Lower leg skin (tissue), 4 donors: ENCODE measurements around the gene ADAMTS17. TPM values are rescaled to one million over a fixed set of nuclear protein-coding genes. Genes with fewer than 3 reads are reported as not detected.
"Not testable (repeated sequence)": the region's sequence is repeated elsewhere in the genome, so short reads cannot be mapped to it uniquely, and the experiment has no call there.

ENCODE experiments used
- DNase-seq, 2 donors: peaks; one replicate each; pipeline ENCODE4 v3.0.0-alpha.2; 2019; ENCODE audit warnings: low spot score in 2 of 2
- H3K4me3 ChIP-seq: fragments of 200-600 bp; sonication (generic); 2 replicates; pipeline ENCODE4 v1.5.1; 2017; ENCODE audit warnings: mild to moderate bottlenecking, low read depth; ENCODE audit not compliant: poor library complexity, severe bottlenecking
- POLR2A ChIP-seq, 2 donors: fragments of 450-650 bp; IDR thresholded peaks; one replicate each; pipeline ENCODE4 v1.6.1; 2016 to 2017; ENCODE audit warnings: antibody characterized with exemption in 2 of 2, mild to moderate bottlenecking in 1 of 2, moderate library complexity in 1 of 2
- whole genome bisulfite sequencing, 2 donors: methylation state at CpG; one replicate each; pipeline ENCODE4 v1.1.5; 2018; 5-methylcytosine and 5-hydroxymethylcytosine counted together
- intact Hi-C: fragments of 100-400 bp; cut with DNase I; formaldehyde crosslinking; loops from one replicate; pipeline ENCODE4 v1.15.0; 2023; ENCODE audit warnings: low total_unique reads
- total RNA-seq, 4 donors: library from RNA; depleted of rRNA; stranded (reverse); fragments of >200 nt; gene quantifications; one replicate each; pipeline ENCODE4 v1.1.0, GENCODE V29; 2016
- TF ChIP-seq, protein P1 (sequence below), 3 donors: fragments of 450-650 bp; IDR thresholded peaks; one replicate each; pipeline ENCODE4 v1.5.1; 2016; ENCODE audit warnings: antibody characterized with exemption in 3 of 3, mild to moderate bottlenecking in 3 of 3, moderate library complexity in 2 of 3

Gene ADAMTS17
- total RNA-seq, 4 donors from 2014 or later, result 3.5 to 7.8 (median 3.9) TPM

- intact Hi-C loops, result no loop called here
- TF ChIP-seq, protein P1, sequence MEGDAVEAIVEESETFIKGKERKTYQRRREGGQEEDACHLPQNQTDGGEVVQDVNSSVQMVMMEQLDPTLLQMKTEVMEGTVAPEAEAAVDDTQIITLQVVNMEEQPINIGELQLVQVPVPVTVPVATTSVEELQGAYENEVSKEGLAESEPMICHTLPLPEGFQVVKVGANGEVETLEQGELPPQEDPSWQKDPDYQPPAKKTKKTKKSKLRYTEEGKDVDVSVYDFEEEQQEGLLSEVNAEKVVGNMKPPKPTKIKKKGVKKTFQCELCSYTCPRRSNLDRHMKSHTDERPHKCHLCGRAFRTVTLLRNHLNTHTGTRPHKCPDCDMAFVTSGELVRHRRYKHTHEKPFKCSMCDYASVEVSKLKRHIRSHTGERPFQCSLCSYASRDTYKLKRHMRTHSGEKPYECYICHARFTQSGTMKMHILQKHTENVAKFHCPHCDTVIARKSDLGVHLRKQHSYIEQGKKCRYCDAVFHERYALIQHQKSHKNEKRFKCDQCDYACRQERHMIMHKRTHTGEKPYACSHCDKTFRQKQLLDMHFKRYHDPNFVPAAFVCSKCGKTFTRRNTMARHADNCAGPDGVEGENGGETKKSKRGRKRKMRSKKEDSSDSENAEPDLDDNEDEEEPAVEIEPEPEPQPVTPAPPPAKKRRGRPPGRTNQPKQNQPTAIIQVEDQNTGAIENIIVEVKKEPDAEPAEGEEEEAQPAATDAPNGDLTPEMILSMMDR (IDR thresholded peaks at IDR 0.05), result no peak
- TF ChIP-seq POLR2A (IDR thresholded peaks at IDR 0.05), result no peak
- 81 to 83% methylated on average over 7 of the region's 7 CpGs for WGBS, 2 donors
These were observed 258.9 kb downstream of the ADAMTS17 start for GRCh38 chr15:100082761-100083402.

DNA sequence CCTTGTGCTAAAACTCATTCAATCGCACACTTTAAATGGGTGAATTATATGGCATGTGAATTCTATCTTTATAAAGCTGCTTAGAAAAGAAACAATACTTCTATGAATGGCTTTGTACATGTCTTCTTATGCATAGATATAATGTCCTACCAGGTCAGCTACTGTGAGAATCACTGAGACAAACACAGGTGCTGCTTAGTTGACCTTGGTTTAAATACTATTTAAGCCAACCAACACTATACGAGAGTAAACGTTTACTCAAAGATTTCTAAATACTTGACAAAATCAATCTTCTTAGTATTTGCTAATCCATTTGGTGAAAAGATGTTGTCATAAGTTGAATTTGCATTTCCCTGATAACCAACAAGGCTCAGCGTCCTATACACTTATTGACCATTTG lies 260.3 kb downstream of the ADAMTS17 start:
- intact Hi-C loops, result no loop called here
- no peak for DNase-seq
- no peak for TF ChIP-seq POLR2A (IDR thresholded peaks at IDR 0.05)
- TF ChIP-seq, protein P1 (IDR thresholded peaks at IDR 0.05), result no peak
- 95 to 96% methylated on average over 4 of the region's 4 CpGs for WGBS, 2 donors
- H3K4me3 ChIP-seq, result no peak overlapping the region

More at GRCh38 chr15:100082761-100083402, 258.9 kb downstream of the ADAMTS17 start:
- peak in 1 of 2 donors; percentile 65 for DNase-seq
- no peak overlapping the region for H3K4me3 ChIP-seq

GRCh38 chr15:100078511-100079220 lies 263.1 kb downstream of the ADAMTS17 start:
- WGBS, 2 donors, result 76 to 80% methylated on average over 6 of the region's 6 CpGs
- no peak for TF ChIP-seq POLR2A (IDR thresholded peaks at IDR 0.05)
- TF ChIP-seq, protein P1 (IDR thresholded peaks at IDR 0.05), result no peak
- intact Hi-C loops, result no loop called here
- no peak overlapping the region for H3K4me3 ChIP-seq
- no peak for DNase-seq

DNA sequence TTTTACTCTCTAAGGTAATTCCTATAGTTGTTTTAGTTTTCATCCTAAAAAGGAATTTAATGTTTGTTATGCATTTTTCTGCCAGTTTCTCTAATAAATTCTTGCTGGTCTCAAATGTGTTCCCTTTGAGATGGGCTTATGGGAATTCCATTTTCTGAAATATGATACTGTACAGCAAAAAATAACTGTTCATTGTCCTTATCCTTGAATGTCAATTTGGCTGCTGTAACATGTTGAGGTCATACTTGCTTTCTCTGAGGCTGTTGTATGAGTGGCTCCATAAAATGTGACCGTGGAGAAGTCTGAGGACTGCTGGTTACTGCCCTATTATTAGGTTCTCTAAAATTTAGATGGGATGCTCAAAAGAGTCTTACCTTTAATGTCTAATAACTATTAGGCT lies 266.5 kb downstream of the ADAMTS17 start:
- TF ChIP-seq POLR2A (IDR thresholded peaks at IDR 0.05), result no peak
- TF ChIP-seq, protein P1 (IDR thresholded peaks at IDR 0.05), result no peak
- 63 to 78% methylated on average over 1 of the region's 1 CpG for WGBS, 2 donors
- intact Hi-C loops, result no loop called here
- H3K4me3 ChIP-seq, result no peak overlapping the region
- no peak for DNase-seq

GRCh38 chr15:100073982-100074381 lies 267.8 kb downstream of the ADAMTS17 start:
- intact Hi-C loops, result no loop called here
- WGBS, 2 donors, result 65 to 71% methylated on average over 5 of the region's 5 CpGs
- H3K4me3 ChIP-seq, result no peak overlapping the region
- no peak for DNase-seq
- TF ChIP-seq, protein P1 (IDR thresholded peaks at IDR 0.05), result no peak
- TF ChIP-seq POLR2A (IDR thresholded peaks at IDR 0.05), result no peak

GRCh38 chr15:100066521-100067280 lies 275.1 kb downstream of the ADAMTS17 start:
- intact Hi-C loops, H3K4me3 ChIP-seq, DNase-seq: not testable (repeated sequence)
- WGBS, 2 donors, result 78 to 86% methylated on average over 9 to 10 of the region's 12 CpGs
